ENCODE measurements around the gene CES4A. TPM values are rescaled to one million over a fixed set of nuclear protein-coding genes. Genes with fewer than 3 reads are reported as not detected.

CES4A gene
- total and polyA plus RNA-seq, 12 donors: 3.8 to 20.6 (median 6.2) TPM

DNA sequence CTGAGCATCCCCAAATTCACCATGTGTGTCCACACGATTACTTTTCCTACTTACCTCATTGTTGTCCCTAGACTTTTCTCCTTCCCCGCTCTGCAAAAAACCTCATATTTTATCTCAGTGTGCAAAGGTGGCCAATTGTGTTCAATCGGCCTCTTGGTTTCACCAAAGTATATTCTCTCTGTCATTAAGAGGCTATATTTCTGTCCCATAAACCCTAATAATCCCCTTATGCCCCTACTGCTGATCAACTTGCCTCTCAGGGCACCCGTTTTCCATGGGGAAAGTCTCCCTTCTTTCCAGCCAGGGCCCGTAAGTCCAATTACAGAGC is 41.5 kb upstream of the CES4A start:
- Histone ChIP-seq H3K4me3 (peak overlapping the region in 2 of 10 donors; percentile 59 to 74), H3K4me1 (peaks cover 0 to 26% (median 16%) of the 10 kb centered on the region in 9 donors), H3K9me3 (peaks cover 0 to 6% (median 0%) of the 10 kb centered on the region in 11 donors), H3K36me3 (peaks cover 0 to 24% (median 11%) of the 10 kb centered on the region in 9 donors), H3K27ac (no peak overlapping the region), H3K27me3 (peaks cover 0 to 38% (median 12%) of the 10 kb centered on the region in 7 donors)
- 37 to 47% methylated on average over 5 of the region's 5 CpGs for WGBS, 2 donors
- intact Hi-C loops (cut with DNase I): loop anchor here in 2 of 10 donors (5.0 kb wide), 1 partner anchor 50 kb away; no protein-coding TSS in a partner anchor
- ATAC-seq (no peak), DNase-seq (no peak)
- TF ChIP-seq, protein P1, sequence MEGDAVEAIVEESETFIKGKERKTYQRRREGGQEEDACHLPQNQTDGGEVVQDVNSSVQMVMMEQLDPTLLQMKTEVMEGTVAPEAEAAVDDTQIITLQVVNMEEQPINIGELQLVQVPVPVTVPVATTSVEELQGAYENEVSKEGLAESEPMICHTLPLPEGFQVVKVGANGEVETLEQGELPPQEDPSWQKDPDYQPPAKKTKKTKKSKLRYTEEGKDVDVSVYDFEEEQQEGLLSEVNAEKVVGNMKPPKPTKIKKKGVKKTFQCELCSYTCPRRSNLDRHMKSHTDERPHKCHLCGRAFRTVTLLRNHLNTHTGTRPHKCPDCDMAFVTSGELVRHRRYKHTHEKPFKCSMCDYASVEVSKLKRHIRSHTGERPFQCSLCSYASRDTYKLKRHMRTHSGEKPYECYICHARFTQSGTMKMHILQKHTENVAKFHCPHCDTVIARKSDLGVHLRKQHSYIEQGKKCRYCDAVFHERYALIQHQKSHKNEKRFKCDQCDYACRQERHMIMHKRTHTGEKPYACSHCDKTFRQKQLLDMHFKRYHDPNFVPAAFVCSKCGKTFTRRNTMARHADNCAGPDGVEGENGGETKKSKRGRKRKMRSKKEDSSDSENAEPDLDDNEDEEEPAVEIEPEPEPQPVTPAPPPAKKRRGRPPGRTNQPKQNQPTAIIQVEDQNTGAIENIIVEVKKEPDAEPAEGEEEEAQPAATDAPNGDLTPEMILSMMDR (IDR thresholded peaks at IDR 0.05): no peak

DNA sequence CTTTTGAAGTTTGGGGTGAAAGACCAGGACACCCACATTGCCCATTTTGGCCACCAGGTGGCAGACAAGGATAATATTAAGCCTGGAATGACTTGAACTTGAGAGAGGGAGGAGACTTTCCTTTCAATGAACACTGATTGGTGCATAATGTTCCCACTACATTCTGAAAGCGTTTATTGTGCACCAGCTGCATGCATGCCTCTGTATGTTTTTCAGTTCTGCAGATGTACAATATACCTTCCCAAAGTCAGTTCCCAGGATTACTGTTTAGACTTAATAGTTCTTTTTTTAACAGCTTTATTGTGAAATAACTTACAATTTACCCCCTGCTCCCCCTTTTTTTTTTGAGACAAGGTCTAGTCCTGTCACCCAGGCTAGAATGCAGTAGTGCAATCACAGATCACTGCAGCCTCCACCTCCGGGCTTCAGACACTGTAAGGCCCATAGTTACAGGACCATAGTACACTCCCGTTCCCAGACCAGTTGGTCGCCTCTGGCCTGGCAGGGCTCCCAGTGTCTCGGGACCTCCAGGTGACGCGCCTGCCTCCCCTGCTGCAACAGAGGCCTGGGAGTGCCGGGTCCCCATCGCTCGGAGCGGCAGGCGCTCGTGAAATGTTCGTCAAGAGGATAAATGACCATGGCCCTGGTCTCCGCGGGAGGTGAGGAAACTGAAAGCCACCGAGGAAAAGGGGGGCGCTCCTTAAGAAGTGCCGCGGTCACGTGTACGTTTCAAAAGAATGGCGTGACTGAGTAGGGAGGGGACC is 40.9 kb upstream of the CES4A start:
- Histone ChIP-seq H3K36me3 (peaks cover 0 to 18% (median 6%) of the 10 kb centered on the region in 9 donors), H3K9me3 (peaks cover 0 to 6% (median 0%) of the 10 kb centered on the region in 11 donors), H3K4me3 (peak overlapping the region; percentile 16 to 74 (median 56)), H3K27me3 (peaks cover 0 to 43% (median 12%) of the 10 kb centered on the region in 7 donors), H3K4me1 (peaks cover 0 to 26% (median 16%) of the 10 kb centered on the region in 9 donors), H3K27ac (peak overlapping the region in 1 of 10 donors; percentile 20)
- ATAC-seq (peak; percentile 37 to 81 (median 76)), DNase-seq (peak; percentile 74 to 80)
- WGBS, 2 donors: 0% methylated on average over 21 to 22 of the region's 23 CpGs
- TF ChIP-seq, protein P1 (IDR thresholded peaks at IDR 0.05): peak; percentile 65 to 91 (median 90)
- intact Hi-C loops (cut with DNase I): loop anchor here in 2 of 10 donors (5.0 kb wide), 1 partner anchor 50 kb away; no protein-coding TSS in a partner anchor

DNA sequence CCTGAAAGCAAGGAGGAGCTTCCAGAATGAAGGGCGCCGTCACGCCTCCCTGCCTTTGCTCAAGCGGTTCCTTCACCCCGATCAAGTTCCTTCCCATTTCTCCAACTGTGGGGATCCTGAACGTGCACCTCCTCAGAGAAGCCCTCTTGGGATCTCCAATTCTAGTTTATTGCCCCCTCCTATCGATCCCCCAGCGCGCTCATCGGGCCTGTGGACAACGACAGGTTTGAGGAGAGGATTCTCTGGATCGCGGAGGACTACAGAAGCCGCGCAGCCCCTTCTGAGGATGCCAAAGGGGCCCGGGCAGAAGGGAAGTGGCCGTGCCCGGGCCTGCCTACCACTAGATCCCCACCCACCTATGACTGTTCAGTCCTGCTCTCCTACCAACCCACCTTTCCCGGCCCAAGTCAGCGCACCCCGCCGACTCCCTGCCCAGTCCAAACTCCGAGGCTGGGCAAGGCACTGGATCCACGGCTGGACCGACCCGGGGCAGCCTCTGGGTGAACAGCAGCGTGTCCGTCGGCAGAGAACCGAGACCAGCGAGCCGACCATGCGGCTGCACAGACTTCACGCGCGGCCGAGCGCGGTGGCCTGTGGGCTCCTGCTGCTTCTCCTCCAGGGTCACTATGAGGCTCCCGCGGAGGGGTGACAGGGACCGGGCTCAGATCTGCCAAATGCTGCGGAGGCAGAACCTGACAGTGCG is 40.1 kb upstream of the CES4A start:
- H3K4me1 ChIP-seq: peaks cover 0 to 26% (median 16%) of the 10 kb centered on the region in 9 donors
- peaks cover 0 to 50% (median 15%) of the 10 kb centered on the region in 7 donors for H3K27me3 ChIP-seq
- 2 to 5% methylated on average over 44 of the region's 44 CpGs for WGBS, 2 donors
- TF ChIP-seq, protein P1 (IDR thresholded peaks at IDR 0.05): no peak
- DNase-seq (no peak), ATAC-seq (peak; percentile 11 to 50 (median 26))
- H3K36me3 ChIP-seq: peaks cover 0 to 10% (median 0%) of the 10 kb centered on the region in 9 donors
- peaks cover 0 to 6% (median 0%) of the 10 kb centered on the region in 11 donors for H3K9me3 ChIP-seq
- peak overlapping the region; percentile 16 to 74 (median 56) for H3K4me3 ChIP-seq
- H3K27ac ChIP-seq: peak overlapping the region in 1 of 10 donors; percentile 20
- intact Hi-C loops (cut with DNase I): loop anchor here in 2 of 10 donors (5.0 kb wide), 1 partner anchor 51 kb away; no protein-coding TSS in a partner anchor

DNA sequence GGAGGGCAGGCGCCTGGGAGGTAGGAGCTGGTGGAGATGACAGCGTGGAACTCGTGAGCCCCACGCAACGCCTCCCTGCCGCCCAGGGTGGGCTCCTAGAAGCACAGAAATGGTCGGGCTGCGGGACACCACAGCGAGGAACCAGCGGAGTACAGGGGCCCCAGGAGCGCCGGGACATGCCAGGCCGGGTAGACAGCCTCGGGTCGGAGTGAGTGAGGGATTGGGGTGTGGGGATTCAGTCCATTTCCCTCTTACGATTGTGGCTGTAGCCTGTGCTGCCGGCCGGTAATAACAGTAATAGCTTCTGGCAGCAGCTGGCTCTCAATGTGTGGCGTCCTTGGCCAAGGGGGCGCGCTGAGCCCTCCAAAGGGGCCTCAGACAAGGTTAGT is 39.6 kb upstream of the CES4A start:
- intact Hi-C loops (cut with DNase I): loop anchor here in 2 of 10 donors (5.0 kb wide), 1 partner anchor 52 kb away; no protein-coding TSS in a partner anchor
- H3K4me3 ChIP-seq: peak overlapping the region in 9 of 10 donors; percentile 35 to 74 (median 57)
- peaks cover 0 to 5% (median 0%) of the 10 kb centered on the region in 9 donors for H3K36me3 ChIP-seq
- H3K4me1 ChIP-seq: peaks cover 0 to 26% (median 16%) of the 10 kb centered on the region in 9 donors
- DNase-seq (no peak), ATAC-seq (peak in 3 of 8 donors; percentile 2 to 4 (median 2))
- WGBS, 2 donors: 25 to 29% methylated on average over 21 of the region's 21 CpGs
- TF ChIP-seq, protein P1 (IDR thresholded peaks at IDR 0.05): no peak
- peaks cover 0 to 55% (median 17%) of the 10 kb centered on the region in 7 donors for H3K27me3 ChIP-seq
- H3K9me3 ChIP-seq: peaks cover 0 to 6% (median 0%) of the 10 kb centered on the region in 11 donors
- no peak overlapping the region for H3K27ac ChIP-seq
